ENCODE measurements around the gene CLEC2A.

CLEC2A gene

DNA sequence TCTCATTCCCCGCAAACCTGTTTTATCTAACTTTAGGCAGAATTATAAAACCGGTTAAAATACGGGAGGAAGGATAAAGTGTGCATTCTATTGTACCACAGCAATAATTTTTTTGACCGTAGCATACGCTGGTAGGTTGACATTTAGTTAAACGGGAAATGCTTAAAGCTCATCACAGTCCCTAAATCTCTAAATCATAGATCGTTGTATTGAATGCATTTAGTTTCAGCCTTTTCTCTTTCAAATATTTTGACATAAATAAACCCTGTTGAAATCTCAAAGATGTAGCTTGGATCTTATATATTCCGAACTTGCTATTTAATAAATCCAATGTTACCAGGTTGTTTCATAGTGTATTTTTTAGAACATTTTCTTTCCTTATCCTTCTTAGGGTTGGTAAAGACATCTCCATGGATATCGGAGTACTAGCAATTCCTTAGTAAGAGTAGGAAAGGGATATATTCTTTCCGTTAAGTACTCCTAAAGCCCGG lies 63.8 kb downstream of the CLEC2A start:
- Histone ChIP-seq H3K27me3 (replicated peaks) (no peaks in the 10 kb centered on the region), H3K36me3 (replicated peaks) (no peaks in the 10 kb centered on the region), H3K27ac (no peak overlapping the region), H3K4me3 (ENCODE audit: low read depth, low read length) (no peak overlapping the region)
- TF ChIP-seq, protein P1, sequence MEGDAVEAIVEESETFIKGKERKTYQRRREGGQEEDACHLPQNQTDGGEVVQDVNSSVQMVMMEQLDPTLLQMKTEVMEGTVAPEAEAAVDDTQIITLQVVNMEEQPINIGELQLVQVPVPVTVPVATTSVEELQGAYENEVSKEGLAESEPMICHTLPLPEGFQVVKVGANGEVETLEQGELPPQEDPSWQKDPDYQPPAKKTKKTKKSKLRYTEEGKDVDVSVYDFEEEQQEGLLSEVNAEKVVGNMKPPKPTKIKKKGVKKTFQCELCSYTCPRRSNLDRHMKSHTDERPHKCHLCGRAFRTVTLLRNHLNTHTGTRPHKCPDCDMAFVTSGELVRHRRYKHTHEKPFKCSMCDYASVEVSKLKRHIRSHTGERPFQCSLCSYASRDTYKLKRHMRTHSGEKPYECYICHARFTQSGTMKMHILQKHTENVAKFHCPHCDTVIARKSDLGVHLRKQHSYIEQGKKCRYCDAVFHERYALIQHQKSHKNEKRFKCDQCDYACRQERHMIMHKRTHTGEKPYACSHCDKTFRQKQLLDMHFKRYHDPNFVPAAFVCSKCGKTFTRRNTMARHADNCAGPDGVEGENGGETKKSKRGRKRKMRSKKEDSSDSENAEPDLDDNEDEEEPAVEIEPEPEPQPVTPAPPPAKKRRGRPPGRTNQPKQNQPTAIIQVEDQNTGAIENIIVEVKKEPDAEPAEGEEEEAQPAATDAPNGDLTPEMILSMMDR (IDR thresholded peaks at IDR 0.05; ENCODE audit: low read depth, low read length, missing control alignments) = no peak
- in situ Hi-C loops (cut with HindIII; ENCODE audit: low pct_ligation_motif_present, low sequenced_read_pairs) = no loop called here
- DNase-seq = no peak

DNA sequence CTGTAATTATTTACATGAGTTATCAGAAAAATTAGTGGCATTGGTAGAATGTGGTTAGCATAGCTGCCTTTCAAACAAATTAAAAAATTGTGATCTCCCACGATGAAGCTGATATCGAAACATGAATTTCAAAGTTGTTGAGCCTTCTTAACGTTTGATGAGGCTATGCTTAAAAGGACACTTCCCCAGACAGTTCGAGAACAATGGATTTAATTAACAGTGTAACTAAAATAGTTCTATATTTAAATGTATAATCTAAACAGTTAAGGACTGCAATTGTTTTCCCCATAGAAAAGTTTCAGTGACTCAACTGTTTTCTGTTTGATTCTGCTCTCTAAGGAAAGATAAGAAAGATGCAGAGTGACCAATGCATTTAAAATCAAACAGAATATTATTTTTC lies 64.6 kb downstream of the CLEC2A start:
- no peak overlapping the region for H3K4me3 ChIP-seq (ENCODE audit: low read depth, low read length)
- TF ChIP-seq, protein P1 (IDR thresholded peaks at IDR 0.05; ENCODE audit: low read depth, low read length, missing control alignments) = no peak
- in situ Hi-C loops (cut with HindIII; ENCODE audit: low pct_ligation_motif_present, low sequenced_read_pairs) = no loop called here
- H3K27me3 ChIP-seq (replicated peaks) = no peaks in the 10 kb centered on the region
- no peaks in the 10 kb centered on the region for H3K36me3 ChIP-seq (replicated peaks)
- H3K27ac ChIP-seq = no peak overlapping the region
- no peak for DNase-seq

DNA sequence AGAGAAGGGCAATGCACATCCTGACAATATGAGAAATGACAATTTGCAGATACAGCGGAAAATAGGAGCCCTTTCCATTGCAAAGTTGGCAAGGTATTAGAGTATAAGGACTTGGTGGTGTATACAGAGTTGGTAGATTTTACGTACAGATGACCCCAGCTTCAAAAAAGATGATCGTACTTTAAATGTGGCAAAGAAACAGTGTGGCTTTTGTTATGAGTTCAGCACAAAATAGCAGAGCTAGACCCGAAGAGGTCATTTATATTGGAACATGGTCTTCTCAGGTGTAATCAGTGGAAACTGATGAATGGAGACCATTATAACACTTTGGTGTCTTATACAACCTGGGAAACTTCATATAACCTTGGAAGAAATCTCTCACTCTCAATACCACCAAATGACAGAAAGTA lies 65.3 kb downstream of the CLEC2A start:
- DNase-seq = no peak
- Histone ChIP-seq H3K36me3 (replicated peaks) (no peaks in the 10 kb centered on the region), H3K27me3 (replicated peaks) (no peaks in the 10 kb centered on the region), H3K4me3 (ENCODE audit: low read depth, low read length) (no peak overlapping the region), H3K27ac (no peak overlapping the region)
- in situ Hi-C loops (cut with HindIII; ENCODE audit: low pct_ligation_motif_present, low sequenced_read_pairs) = no loop called here
- TF ChIP-seq, protein P1 (IDR thresholded peaks at IDR 0.05; ENCODE audit: low read depth, low read length, missing control alignments) = no peak

DNA sequence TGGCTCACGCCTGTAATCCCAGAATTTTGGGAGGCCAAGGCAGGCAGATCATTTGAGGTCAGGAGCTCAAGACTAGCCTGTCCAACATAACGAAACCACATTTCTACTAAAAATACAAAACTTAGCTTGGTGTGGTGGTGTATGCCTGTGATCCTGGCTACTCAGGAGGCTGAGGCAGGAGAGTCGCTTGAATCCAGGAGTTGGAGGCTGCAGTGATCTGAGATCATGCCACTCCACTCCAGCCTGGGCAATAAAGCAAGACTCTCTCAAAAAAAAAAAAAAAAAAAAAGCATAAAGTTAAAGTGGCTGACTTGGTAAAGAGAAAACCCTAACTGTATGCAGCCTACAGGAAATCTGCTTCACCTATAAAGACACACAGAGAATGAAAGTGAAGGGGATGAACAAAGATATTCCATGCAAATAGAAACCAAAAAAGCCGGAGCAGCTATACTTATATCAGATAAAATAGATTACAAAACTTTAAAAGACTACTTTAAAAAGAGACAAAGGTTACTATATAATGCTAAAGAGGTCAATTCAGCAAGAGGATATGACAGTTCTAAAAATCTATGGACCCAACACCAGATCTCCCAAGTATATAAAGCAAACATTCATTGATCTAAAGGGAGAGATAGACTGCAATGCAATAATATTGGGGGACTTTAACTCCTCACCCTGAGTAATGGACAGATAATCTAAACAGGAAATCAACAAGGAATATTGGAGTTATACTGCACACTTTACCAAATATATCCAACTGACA lies 67.1 kb downstream of the CLEC2A start:
- Histone ChIP-seq H3K27ac (no peak overlapping the region), H3K27me3 (replicated peaks) (no peaks in the 10 kb centered on the region), H3K36me3 (replicated peaks) (no peaks in the 10 kb centered on the region), H3K4me3 (ENCODE audit: low read depth, low read length) (no peak overlapping the region)
- in situ Hi-C loops (cut with HindIII; ENCODE audit: low pct_ligation_motif_present, low sequenced_read_pairs) = no loop called here
- TF ChIP-seq, protein P1 (IDR thresholded peaks at IDR 0.05; ENCODE audit: low read depth, low read length, missing control alignments) = no peak
- DNase-seq = no peak

All from brain microvascular endothelial cell (primary cell).